ENCODE measurements around the gene CRYBG1.
A peak's percentile ranks its signal among the peaks of the same experiment; 100 is the strongest.

Gene CRYBG1, protein sequence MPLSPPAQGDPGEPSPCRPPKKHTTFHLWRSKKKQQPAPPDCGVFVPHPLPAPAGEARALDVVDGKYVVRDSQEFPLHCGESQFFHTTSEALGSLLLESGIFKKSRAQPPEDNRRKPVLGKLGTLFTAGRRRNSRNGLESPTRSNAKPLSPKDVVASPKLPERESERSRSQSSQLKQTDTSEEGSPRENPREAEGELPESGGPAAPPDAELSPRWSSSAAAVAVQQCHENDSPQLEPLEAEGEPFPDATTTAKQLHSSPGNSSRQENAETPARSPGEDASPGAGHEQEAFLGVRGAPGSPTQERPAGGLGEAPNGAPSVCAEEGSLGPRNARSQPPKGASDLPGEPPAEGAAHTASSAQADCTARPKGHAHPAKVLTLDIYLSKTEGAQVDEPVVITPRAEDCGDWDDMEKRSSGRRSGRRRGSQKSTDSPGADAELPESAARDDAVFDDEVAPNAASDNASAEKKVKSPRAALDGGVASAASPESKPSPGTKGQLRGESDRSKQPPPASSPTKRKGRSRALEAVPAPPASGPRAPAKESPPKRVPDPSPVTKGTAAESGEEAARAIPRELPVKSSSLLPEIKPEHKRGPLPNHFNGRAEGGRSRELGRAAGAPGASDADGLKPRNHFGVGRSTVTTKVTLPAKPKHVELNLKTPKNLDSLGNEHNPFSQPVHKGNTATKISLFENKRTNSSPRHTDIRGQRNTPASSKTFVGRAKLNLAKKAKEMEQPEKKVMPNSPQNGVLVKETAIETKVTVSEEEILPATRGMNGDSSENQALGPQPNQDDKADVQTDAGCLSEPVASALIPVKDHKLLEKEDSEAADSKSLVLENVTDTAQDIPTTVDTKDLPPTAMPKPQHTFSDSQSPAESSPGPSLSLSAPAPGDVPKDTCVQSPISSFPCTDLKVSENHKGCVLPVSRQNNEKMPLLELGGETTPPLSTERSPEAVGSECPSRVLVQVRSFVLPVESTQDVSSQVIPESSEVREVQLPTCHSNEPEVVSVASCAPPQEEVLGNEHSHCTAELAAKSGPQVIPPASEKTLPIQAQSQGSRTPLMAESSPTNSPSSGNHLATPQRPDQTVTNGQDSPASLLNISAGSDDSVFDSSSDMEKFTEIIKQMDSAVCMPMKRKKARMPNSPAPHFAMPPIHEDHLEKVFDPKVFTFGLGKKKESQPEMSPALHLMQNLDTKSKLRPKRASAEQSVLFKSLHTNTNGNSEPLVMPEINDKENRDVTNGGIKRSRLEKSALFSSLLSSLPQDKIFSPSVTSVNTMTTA (N-terminal part only)

DNA sequence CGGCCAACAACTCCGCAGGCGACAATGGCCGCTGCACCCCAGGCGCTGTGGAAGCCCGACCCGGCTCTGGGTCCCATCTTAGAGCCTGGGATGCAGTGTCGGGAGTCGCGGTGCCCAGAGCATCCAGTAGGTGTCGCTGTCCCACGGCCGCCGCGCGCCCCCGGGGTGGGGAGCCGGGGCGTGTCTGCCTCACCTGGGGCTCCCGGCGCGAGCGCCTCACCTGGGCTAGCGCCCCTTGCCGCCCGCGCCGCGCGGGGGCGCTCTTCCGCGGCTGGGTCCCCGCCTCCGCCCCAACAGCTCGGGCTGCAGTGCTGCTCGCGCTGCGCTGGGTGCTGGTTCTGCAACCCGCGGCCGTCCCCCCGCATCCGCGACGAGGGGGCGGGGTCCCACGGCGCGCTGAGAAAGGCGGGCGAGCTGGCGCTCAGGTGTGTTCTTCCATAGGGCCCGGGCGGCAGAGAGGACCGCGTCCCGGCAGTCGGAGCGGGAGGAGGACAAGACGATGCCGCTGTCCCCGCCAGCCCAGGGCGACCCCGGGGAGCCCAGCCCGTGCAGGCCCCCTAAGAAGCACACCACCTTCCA, at the start of gene CRYBG1:
TSS of gene CRYBG1 (plus strand) at position 308 of the 579 bp plus-strand sequence. CDS start at position 500, 192 bp downstream.
- TF ChIP-seq, protein P1, sequence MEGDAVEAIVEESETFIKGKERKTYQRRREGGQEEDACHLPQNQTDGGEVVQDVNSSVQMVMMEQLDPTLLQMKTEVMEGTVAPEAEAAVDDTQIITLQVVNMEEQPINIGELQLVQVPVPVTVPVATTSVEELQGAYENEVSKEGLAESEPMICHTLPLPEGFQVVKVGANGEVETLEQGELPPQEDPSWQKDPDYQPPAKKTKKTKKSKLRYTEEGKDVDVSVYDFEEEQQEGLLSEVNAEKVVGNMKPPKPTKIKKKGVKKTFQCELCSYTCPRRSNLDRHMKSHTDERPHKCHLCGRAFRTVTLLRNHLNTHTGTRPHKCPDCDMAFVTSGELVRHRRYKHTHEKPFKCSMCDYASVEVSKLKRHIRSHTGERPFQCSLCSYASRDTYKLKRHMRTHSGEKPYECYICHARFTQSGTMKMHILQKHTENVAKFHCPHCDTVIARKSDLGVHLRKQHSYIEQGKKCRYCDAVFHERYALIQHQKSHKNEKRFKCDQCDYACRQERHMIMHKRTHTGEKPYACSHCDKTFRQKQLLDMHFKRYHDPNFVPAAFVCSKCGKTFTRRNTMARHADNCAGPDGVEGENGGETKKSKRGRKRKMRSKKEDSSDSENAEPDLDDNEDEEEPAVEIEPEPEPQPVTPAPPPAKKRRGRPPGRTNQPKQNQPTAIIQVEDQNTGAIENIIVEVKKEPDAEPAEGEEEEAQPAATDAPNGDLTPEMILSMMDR (IDR thresholded peaks at IDR 0.05; ENCODE audit: extremely low read depth, insufficient read depth, missing control alignments): peak; percentile 85
- in situ Hi-C loops (cut with MboI; ENCODE audit: low pct_unique_long_range_greater_than_20kb, low sequenced_read_pairs, unreplicated experiment): no loop called here
- DNase-seq (ENCODE audit: low spot score): peak; percentile 83

DNA sequence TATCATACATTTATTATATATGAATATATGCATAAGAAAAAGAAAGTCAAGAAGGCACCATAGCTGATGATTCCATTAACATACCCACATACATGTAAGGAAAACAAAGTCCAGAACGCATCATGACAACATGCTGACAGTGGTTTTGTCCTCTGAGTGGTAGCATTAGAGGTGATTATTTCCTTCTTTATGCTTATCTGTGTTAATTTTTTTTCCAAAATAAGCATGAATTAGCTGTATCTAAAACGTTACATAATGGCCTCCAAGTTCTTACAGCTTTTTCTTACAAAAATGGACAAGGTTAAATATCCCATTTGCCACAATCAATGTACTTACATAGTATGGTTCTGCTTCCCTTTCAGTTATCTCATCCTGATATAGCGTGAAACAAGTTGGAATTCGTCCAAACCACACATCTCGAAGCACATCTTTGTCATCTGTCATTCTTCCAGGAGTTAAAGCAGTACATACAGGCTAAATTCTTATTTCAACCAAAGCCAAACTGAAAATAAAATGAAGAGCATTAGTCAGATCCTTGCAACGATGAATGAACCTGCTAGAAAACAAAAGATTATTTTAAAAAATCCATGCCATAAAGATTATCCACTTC, 44.6 kb upstream of the CRYBG1 start:
- TF ChIP-seq, protein P1 (IDR thresholded peaks at IDR 0.05; ENCODE audit: extremely low read depth, insufficient read depth, missing control alignments): no peak
- in situ Hi-C loops (cut with MboI; ENCODE audit: low pct_unique_long_range_greater_than_20kb, low sequenced_read_pairs, unreplicated experiment): no loop called here
- DNase-seq (ENCODE audit: low spot score): no peak

- peak; percentile 21 for DNase-seq (ENCODE audit: low spot score)
- TF ChIP-seq, protein P1 (IDR thresholded peaks at IDR 0.05; ENCODE audit: extremely low read depth, insufficient read depth, missing control alignments): no peak
- in situ Hi-C loops (cut with MboI; ENCODE audit: low pct_unique_long_range_greater_than_20kb, low sequenced_read_pairs, unreplicated experiment): no loop called here
These were observed 44.1 kb upstream of the CRYBG1 start for GRCh38 chr6:106316375-106316766.

DNA sequence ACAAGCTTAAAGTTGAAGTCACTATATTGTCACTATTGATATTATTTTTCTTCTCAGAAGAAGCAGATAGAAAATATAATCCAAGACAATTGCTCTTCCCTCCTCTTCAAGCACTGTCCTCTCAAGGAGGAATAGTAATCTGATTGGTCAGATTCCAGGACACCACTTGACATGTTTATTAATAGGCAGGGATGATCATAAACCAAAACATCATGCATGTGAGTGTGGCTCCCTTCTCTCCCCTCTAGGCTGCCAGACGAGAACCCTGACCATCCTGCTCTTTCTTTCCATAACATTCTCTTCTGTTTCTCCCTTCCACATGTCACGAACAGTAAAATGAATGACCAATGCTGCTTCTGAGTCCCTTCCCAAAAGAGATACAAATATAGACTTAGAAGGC, 42.5 kb upstream of the CRYBG1 start:
- in situ Hi-C loops (cut with MboI; ENCODE audit: low pct_unique_long_range_greater_than_20kb, low sequenced_read_pairs, unreplicated experiment): no loop called here
- TF ChIP-seq, protein P1 (IDR thresholded peaks at IDR 0.05; ENCODE audit: extremely low read depth, insufficient read depth, missing control alignments): no peak
- no peak for DNase-seq (ENCODE audit: low spot score)

DNA sequence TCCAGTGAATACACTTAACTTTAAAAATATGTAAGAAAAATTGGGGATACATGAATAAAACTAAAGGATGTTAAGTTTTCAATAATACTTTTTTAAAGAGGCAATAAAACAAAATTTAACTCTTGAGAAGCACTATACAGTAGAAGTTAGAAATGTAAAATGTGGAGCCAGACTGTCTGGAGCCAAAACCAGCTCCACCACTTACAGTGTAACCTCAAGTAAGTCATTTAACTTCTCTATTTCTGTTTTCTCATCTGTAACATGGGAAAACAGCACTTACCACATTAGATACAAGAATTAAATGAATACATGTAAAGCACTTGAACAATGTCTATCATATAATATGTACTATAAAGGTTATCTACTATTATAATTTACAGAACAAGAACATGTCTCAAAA, 41.7 kb upstream of the CRYBG1 start:
- TF ChIP-seq, protein P1 (IDR thresholded peaks at IDR 0.05; ENCODE audit: extremely low read depth, insufficient read depth, missing control alignments): no peak
- no peak for DNase-seq (ENCODE audit: low spot score)
- in situ Hi-C loops (cut with MboI; ENCODE audit: low pct_unique_long_range_greater_than_20kb, low sequenced_read_pairs, unreplicated experiment): no loop called here

All from GM13977 (cell line).